A549 (cell line): ENCODE results near the gene LRRC36. TPM values are rescaled to one million over a fixed set of nuclear protein-coding genes. Genes with fewer than 3 reads are reported as not detected.

ENCODE experiments used
- ATAC-seq, 2 experiments: fragments of 200-7000 bp in 1 of 2; fragments of >200 bp in 1 of 2; cut with Nextera tagmentation in 1 of 2; cut with Tn5 transposase in 1 of 2; 3 replicates each; pipeline versions ENCODE4 v1.8.0 to v1.9.1; 2018 to 2020; ENCODE audit warnings: mild to moderate bottlenecking in 1 of 2, moderate library complexity in 1 of 2
- CTCF ChIA-PET: fragments of 300-600 bp; sonication (Branson Sonifier 250); formaldehyde crosslinking; extraction: SDS; loops from one replicate; lab custom pipeline; 2021; ENCODE audit warnings: antibody characterized with exemption, inconsistent platforms; lab: Yijun Ruan, JAX
- POLR2A ChIA-PET: fragments of 350-600 bp; formaldehyde crosslinking; extraction: SDS; loops from one replicate; lab custom pipeline; 2021; ENCODE audit warnings: antibody characterized with exemption, inconsistent platforms; lab: Yijun Ruan, JAX
- DNase-seq, 2 experiments: peaks; one replicate each; pipeline versions ENCODE4 v3.0.0 to v3.0.0-alpha.2; 2011 to 2016; ENCODE audit warnings: low read depth in 1 of 2, low spot score in 1 of 2
- FAIRE-seq: peaks from 2 replicates; lab custom pipeline; 2011; peaks lifted over from hg19 to GRCh38; lab: Jason Lieb, UNC
- H3K27ac ChIP-seq, 2 experiments: fragments of >200 bp; sonication (Bioruptor Twin); formaldehyde crosslinking; 3 replicates each; pipeline ENCODE4 v1.5.1; 2016 to 2017
- H3K4me1 ChIP-seq: fragments of >200 bp; sonication (Bioruptor Twin); formaldehyde crosslinking; 3 replicates; pipeline ENCODE4 v1.6.1; 2016
- H3K4me2 ChIP-seq: fragments of >200 bp; sonication (Bioruptor Twin); formaldehyde crosslinking; 3 replicates; pipeline ENCODE4 v1.6.1; 2016
- H3K4me3 ChIP-seq: fragments of >200 bp; sonication (Bioruptor Twin); formaldehyde crosslinking; 3 replicates; pipeline ENCODE4 v1.5.1; 2016
- H3K9me3 ChIP-seq: fragments of >200 bp; sonication (Bioruptor Twin); formaldehyde crosslinking; 3 replicates; pipeline ENCODE4 v1.6.1; 2016
- ATOH8 ChIP-seq: fragments of 250-450 bp; sonication (Bioruptor Pico); IDR thresholded peaks from 2 replicates; pipeline ENCODE4 v1.5.0; 2020; ENCODE audit warnings: low read depth, mild to moderate bottlenecking, moderate library complexity
- BHLHE40 ChIP-seq: IDR thresholded peaks from 2 replicates; pipeline ENCODE4 v1.6.1; 2012; ENCODE audit warnings: low read depth, low read length, inconsistent platforms
- CBX2 ChIP-seq: fragments of 200-600 bp; sonication (generic); IDR thresholded peaks from 2 replicates; pipeline ENCODE4 v1.6.1; 2016; ENCODE audit warnings: low read depth, mild to moderate bottlenecking, borderline replicate concordance
- CHD4 ChIP-seq: fragments of 200-600 bp; sonication (generic); IDR thresholded peaks from 2 replicates; pipeline ENCODE4 v1.6.1; 2016; ENCODE audit warnings: antibody characterized with exemption, mild to moderate bottlenecking, borderline replicate concordance
- ELK1 ChIP-seq: fragments of 150-350 bp; IDR thresholded peaks from 2 replicates; pipeline ENCODE4 v1.6.1; 2014; ENCODE audit warnings: low read depth, mild to moderate bottlenecking, low read length
- EP300 ChIP-seq, 2 experiments: fragments of >200 bp; sonication (Bioruptor Twin); formaldehyde crosslinking; IDR thresholded peaks; 2 replicates in 1 of 2; 3 replicates in 1 of 2; pipeline ENCODE4 v1.6.1; 2016 to 2017
- ESRRA ChIP-seq: fragments of 150-350 bp; IDR thresholded peaks from 2 replicates; pipeline ENCODE4 v1.6.1; 2014; ENCODE audit warnings: mild to moderate bottlenecking, low read length, borderline replicate concordance
- FOSB ChIP-seq: fragments of 250-450 bp; sonication (Bioruptor Pico); IDR thresholded peaks from 2 replicates; pipeline ENCODE4 v1.5.0; 2020; ENCODE audit warnings: mild to moderate bottlenecking, moderate library complexity
- FOXS1 ChIP-seq: fragments of 250-450 bp; sonication (Bioruptor Pico); IDR thresholded peaks from 2 replicates; pipeline ENCODE4 v1.5.0; 2020; ENCODE audit warnings: mild to moderate bottlenecking, moderate library complexity
- GATA3 ChIP-seq: IDR thresholded peaks from 2 replicates; pipeline ENCODE4 v1.6.1; 2012; ENCODE audit warnings: borderline replicate concordance
- HES2 ChIP-seq: fragments of >200 bp; sonication (Bioruptor Twin); formaldehyde crosslinking; IDR thresholded peaks from 2 replicates; pipeline ENCODE4 v1.6.1; 2016
- HOXA7 ChIP-seq: fragments of 250-450 bp; sonication (Bioruptor Pico); IDR thresholded peaks from 2 replicates; pipeline ENCODE4 v1.5.0; 2020; ENCODE audit warnings: mild to moderate bottlenecking, moderate library complexity
- JUNB ChIP-seq: fragments of >200 bp; sonication (Bioruptor Twin); formaldehyde crosslinking; IDR thresholded peaks from 2 replicates; pipeline ENCODE4 v1.6.1; 2016
- KDM5A ChIP-seq: fragments of 200-600 bp; sonication (generic); IDR thresholded peaks from 2 replicates; pipeline ENCODE4 v1.6.1; 2016; ENCODE audit warnings: antibody characterized with exemption, mild to moderate bottlenecking
- MAFK ChIP-seq: fragments of 450-650 bp; IDR thresholded peaks from 2 replicates; pipeline ENCODE4 v1.6.1; 2014; ENCODE audit not compliant: partially characterized antibody
- PHF8 ChIP-seq: fragments of 200-600 bp; sonication (generic); IDR thresholded peaks from 2 replicates; pipeline ENCODE4 v1.6.1; 2016; ENCODE audit warnings: low read depth, mild to moderate bottlenecking, antibody characterized with exemption, moderate library complexity, borderline replicate concordance
- POLR2A ChIP-seq: IDR thresholded peaks from 2 replicates; pipeline ENCODE4 v1.6.1; 2012; ENCODE audit warnings: mild to moderate bottlenecking, low read length
- RAD21 ChIP-seq, 2 experiments: fragments of >200 bp in 1 of 2; sonication (Bioruptor Twin) in 1 of 2; formaldehyde crosslinking in 1 of 2; IDR thresholded peaks in 1 of 2; conservative IDR thresholded peaks in 1 of 2; 2 replicates in 1 of 2; 3 replicates in 1 of 2; pipeline ENCODE4 v1.6.1; 2012 to 2018; ENCODE audit warnings: inconsistent platforms in 1 of 2
- RARB ChIP-seq: fragments of 250-450 bp; sonication (Bioruptor Pico); IDR thresholded peaks from 2 replicates; pipeline ENCODE4 v1.8.0; 2021; ENCODE audit warnings: mild to moderate bottlenecking, moderate library complexity
- REST ChIP-seq: fragments of 200-600 bp; sonication (generic); IDR thresholded peaks from 2 replicates; pipeline ENCODE4 v1.6.1; 2016; ENCODE audit warnings: antibody characterized with exemption, mild to moderate bottlenecking, moderate library complexity
- SREBF2 ChIP-seq: fragments of 450-650 bp; IDR thresholded peaks from 2 replicates; pipeline ENCODE4 v1.6.1; 2014; ENCODE audit warnings: mild to moderate bottlenecking, moderate library complexity
- TFCP2L1 ChIP-seq: fragments of 250-450 bp; sonication (Bioruptor Pico); IDR thresholded peaks from 2 replicates; pipeline ENCODE4 v1.5.0; 2021; ENCODE audit warnings: mild to moderate bottlenecking
- TP53 ChIP-seq: fragments of 250-450 bp; sonication (Bioruptor Pico); IDR thresholded peaks from 2 replicates; pipeline ENCODE4 v1.5.0; 2021; ENCODE audit warnings: mild to moderate bottlenecking, moderate library complexity
- USF2 ChIP-seq: fragments of 450-650 bp; IDR thresholded peaks from 2 replicates; pipeline ENCODE4 v1.6.1; 2014; ENCODE audit warnings: antibody characterized with exemption
- ZC3H11A ChIP-seq: fragments of 450-650 bp; IDR thresholded peaks from 2 replicates; pipeline ENCODE4 v1.6.1; 2014; ENCODE audit warnings: antibody characterized with exemption, mild to moderate bottlenecking
- ZFP36 ChIP-seq: fragments of 450-650 bp; IDR thresholded peaks from 2 replicates; pipeline ENCODE4 v1.6.1; 2014; ENCODE audit warnings: borderline replicate concordance; ENCODE audit not compliant: partially characterized antibody
- WGBS: methylation state at CpG from one replicate; pipeline ENCODE4 v1.1.6; 2017; ENCODE audit errors: missing lambda C conversion rate; 5-methylcytosine and 5-hydroxymethylcytosine counted together
- polyA plus RNA-seq, 4 experiments: library from polyadenylated mRNA; depleted of rRNA in 3 of 4; stranded (reverse); fragments of >200 nt; fragmentation: RNase III in 1 of 4; extraction: RNeasy Plus Mini Kit Qiagen cat#74134 plus additional on column Dnase treatment in 1 of 4; gene quantifications; 2 replicates in 3 of 4; 3 replicates in 1 of 4; pipeline ENCODE4 v1.2.3, GENCODE V29; 2011 to 2017
- TF ChIP-seq, protein P1 (sequence below): fragments of >200 bp; sonication (Bioruptor Twin); formaldehyde crosslinking; IDR thresholded peaks from 3 replicates; pipeline ENCODE4 v1.6.1; 2016

The LRRC36 gene
- polyA plus RNA-seq, 2 of the 4 experiments (the other 2 are of a cell fraction), result 0.48 to 0.57 TPM

DNA sequence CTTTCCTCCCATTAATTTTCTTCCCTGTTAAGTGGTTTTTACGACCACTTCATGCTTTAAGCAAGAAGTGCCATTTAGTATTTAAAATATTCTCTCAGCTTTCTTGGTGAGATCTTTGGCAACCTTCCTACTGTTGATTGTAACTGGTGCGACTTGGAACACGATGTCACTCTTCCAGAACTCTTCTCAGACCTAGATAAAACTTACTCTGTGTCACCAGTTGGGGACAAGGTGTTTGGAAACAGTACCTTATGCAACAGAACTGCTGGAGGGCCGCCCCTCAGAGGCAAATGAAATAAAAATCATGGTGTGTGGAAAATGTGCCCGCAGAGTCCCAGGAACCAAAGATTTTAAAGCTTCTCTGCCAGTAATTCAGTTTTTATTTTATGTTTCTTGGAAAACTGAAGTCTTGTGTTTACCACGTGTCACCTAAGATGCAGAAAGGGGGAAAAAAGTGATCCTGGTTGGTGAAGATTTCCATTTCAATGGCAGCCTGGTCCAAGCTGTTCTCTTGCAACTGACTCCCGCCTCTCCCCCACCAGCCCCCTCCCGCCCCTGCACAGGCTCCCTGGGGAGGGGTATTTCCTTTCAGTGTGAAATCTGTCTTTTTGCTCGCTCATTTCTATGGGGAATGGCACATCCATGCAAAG lies 97.1 kb downstream of the LRRC36 start:
- H3K27ac ChIP-seq, result no peak overlapping the region; a peak in 1 of 6 replicates
- DNase-seq (no peak), ATAC-seq (no peak), FAIRE-seq (no peak)
- H3K4me1 ChIP-seq, result no peaks in the 10 kb centered on the region
- H3K4me3 ChIP-seq, result no peak overlapping the region
- WGBS, result 47% methylated on average over 9 of the region's 9 CpGs
- no peak for TF ChIP-seq BHLHE40
- no peak for TF ChIP-seq RAD21 (conservative IDR thresholded peaks at IDR 0.05 in 1 of 2, IDR thresholded peaks at IDR 0.05 in 1 of 2)
- no peak for TF ChIP-seq USF2
- no peak for TF ChIP-seq ZC3H11A
- no peak for TF ChIP-seq RARB (CRISPR knock-in tag)
- TF ChIP-seq KDM5A, result no peak
- TF ChIP-seq FOXS1 (CRISPR knock-in tag), result no peak
- no peak for TF ChIP-seq TFCP2L1
- TF ChIP-seq ZFP36, result no peak
- no peak for TF ChIP-seq MAFK
- no peak for TF ChIP-seq EP300 (IDR thresholded peaks at IDR 0.05)
- no peak for TF ChIP-seq ATOH8 (CRISPR knock-in tag)
- H3K9me3 ChIP-seq, result no peaks in the 10 kb centered on the region
- CTCF ChIA-PET, result interaction anchor here (0.5 to 10.9 kb wide), 6 partner anchors 16 to 97 kb away, joined by 3 to 207 read pairs (median 10); partner anchors contain the start of genes KCTD19 and LRRC36
- POLR2A ChIA-PET, result no interaction called here
- H3K4me2 ChIP-seq, result no peak overlapping the region

DNA sequence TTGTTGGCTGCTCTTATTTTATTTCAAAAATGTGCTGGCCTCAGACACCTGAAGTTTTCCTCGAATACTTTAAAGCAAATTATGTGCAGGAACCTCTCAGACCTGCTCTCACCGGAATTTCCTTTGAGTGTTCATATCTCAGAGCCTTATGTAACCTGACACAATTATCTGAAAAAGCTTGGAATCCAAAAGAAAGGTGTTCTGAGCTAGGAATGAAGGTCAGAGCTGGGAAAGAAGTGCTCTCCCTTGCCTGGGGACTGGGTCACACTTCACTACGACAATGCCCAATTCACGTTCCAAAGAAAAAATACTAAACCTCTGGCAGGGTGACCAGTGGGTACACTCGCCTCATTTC lies 97.6 kb downstream of the LRRC36 start:
- no peak overlapping the region; a peak in 1 of 6 replicates for H3K27ac ChIP-seq
- no peak for TF ChIP-seq ELK1
- TF ChIP-seq JUNB, result no peak
- TF ChIP-seq ZC3H11A, result no peak
- no peak for TF ChIP-seq GATA3
- no peak for TF ChIP-seq SREBF2
- no peak for TF ChIP-seq KDM5A
- ATAC-seq (no peak), DNase-seq (no peak), FAIRE-seq (no peak)
- H3K4me2 ChIP-seq, result no peak overlapping the region
- 60% methylated on average over 5 of the region's 5 CpGs for WGBS
- H3K4me3 ChIP-seq, result no peak overlapping the region
- no peaks in the 10 kb centered on the region for H3K4me1 ChIP-seq
- ChIA-PET CTCF (interaction anchor here (0.7 to 10.9 kb wide), 6 partner anchors 7 to 97 kb away, joined by 3 to 207 read pairs (median 32); partner anchors contain the start of genes KCTD19, LRRC36 and ZDHHC1), POLR2A (no interaction called here)
- H3K9me3 ChIP-seq, result no peaks in the 10 kb centered on the region

GRCh38 chr16:67425061-67425460 lies 98.4 kb downstream of the LRRC36 start:
- DNase-seq (no peak), ATAC-seq (no peak), FAIRE-seq (no peak)
- WGBS, result 74% methylated on average over 6 of the region's 6 CpGs
- Histone ChIP-seq H3K4me1 (0 out of 3 replicates have a peak, but pooled peaks cover under 1% of the 10 kb centered on the region), H3K4me3 (no peak overlapping the region), H3K4me2 (no peak overlapping the region), H3K27ac (no peak overlapping the region), H3K9me3 (no peaks in the 10 kb centered on the region)
- POLR2A ChIA-PET, result no interaction called here
- CTCF ChIA-PET, result interaction anchor here (0.7 to 10.9 kb wide), 9 partner anchors 7 to 165 kb away, joined by 3 to 207 read pairs (median 16); partner anchors contain the start of genes ATP6V0D1, KCTD19, LRRC36 and ZDHHC1
- TF ChIP-seq CHD4, result no peak
- TF ChIP-seq REST, result no peak
- TF ChIP-seq RARB (CRISPR knock-in tag), result no peak
- TF ChIP-seq TP53 (CRISPR knock-in tag), result no peak
- TF ChIP-seq FOSB (CRISPR knock-in tag), result no peak
- no peak for TF ChIP-seq CBX2
- TF ChIP-seq, protein P1, sequence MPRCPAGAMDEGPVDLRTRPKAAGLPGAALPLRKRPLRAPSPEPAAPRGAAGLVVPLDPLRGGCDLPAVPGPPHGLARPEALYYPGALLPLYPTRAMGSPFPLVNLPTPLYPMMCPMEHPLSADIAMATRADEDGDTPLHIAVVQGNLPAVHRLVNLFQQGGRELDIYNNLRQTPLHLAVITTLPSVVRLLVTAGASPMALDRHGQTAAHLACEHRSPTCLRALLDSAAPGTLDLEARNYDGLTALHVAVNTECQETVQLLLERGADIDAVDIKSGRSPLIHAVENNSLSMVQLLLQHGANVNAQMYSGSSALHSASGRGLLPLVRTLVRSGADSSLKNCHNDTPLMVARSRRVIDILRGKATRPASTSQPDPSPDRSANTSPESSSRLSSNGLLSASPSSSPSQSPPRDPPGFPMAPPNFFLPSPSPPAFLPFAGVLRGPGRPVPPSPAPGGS, result no peak
- no peak for TF ChIP-seq EP300 (IDR thresholded peaks at IDR 0.05)
- TF ChIP-seq ESRRA, result no peak
- no peak for TF ChIP-seq HES2
- no peak for TF ChIP-seq HOXA7 (CRISPR knock-in tag)
- TF ChIP-seq PHF8, result no peak
- no peak for TF ChIP-seq POLR2A
